Neural progenitor cell (in vitro differentiated cells): Measurements from ENCODE around the gene PRMT1.

Experiments used
- EZH2 ChIP-seq: fragments of 200-600 bp; sonication (generic); IDR thresholded peaks from 2 replicates; pipeline ENCODE4 v1.6.1; 2017; ENCODE audit warnings: antibody characterized with exemption, mild to moderate bottlenecking, moderate library complexity
- EZH2phosphoT487 ChIP-seq: fragments of 200-600 bp; sonication (generic); IDR thresholded peaks from 2 replicates; pipeline ENCODE4 v1.6.1; 2017; ENCODE audit warnings: antibody characterized with exemption
- TF ChIP-seq, protein P1 (sequence below): fragments of 200-600 bp; sonication (generic); IDR thresholded peaks from 2 replicates; pipeline ENCODE4 v1.5.1; 2017; ENCODE audit warnings: antibody characterized with exemption, mild to moderate bottlenecking

DNA sequence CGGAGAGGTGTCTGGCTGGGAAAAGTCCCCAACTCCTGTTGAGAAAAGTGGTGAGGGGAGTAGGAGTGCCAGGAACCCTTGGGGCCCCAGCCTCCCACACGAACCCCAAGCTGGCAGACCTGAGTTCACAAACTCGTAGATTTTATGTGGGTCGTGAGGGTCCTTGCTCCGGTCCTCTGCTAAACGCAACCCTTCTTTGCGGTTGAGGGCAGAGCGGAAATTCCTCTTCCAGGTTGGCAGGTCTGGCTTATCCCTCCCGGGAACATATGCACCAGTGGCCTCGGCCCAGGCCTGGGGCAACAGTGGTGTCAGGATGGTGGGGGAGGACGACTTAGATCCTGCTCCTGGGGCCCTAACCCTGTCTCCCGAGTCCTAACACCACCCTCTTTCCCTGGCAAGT, 13.8 kb upstream of the PRMT1 start:
- TF ChIP-seq, protein P1, sequence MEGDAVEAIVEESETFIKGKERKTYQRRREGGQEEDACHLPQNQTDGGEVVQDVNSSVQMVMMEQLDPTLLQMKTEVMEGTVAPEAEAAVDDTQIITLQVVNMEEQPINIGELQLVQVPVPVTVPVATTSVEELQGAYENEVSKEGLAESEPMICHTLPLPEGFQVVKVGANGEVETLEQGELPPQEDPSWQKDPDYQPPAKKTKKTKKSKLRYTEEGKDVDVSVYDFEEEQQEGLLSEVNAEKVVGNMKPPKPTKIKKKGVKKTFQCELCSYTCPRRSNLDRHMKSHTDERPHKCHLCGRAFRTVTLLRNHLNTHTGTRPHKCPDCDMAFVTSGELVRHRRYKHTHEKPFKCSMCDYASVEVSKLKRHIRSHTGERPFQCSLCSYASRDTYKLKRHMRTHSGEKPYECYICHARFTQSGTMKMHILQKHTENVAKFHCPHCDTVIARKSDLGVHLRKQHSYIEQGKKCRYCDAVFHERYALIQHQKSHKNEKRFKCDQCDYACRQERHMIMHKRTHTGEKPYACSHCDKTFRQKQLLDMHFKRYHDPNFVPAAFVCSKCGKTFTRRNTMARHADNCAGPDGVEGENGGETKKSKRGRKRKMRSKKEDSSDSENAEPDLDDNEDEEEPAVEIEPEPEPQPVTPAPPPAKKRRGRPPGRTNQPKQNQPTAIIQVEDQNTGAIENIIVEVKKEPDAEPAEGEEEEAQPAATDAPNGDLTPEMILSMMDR, result no peak
- TF ChIP-seq EZH2 (no peak), EZH2phosphoT487 (no peak)
